RWPE2 (cell line): Measurements from ENCODE around the gene SLC2A5.

ENCODE experiments used
- ATAC-seq: fragments of 200-7000 bp; cut with Tn5 transposase; 3 replicates; pipeline ENCODE4 v1.9.1; 2021; ENCODE audit warnings: low read depth
- DNase-seq: peaks from one replicate; pipeline ENCODE4 v3.0.0-alpha.2; 2020; ENCODE audit warnings: low spot score
- H3K27ac ChIP-seq: fragments of 450-650 bp; 2 replicates; pipeline ENCODE4 v1.5.1; 2017; ENCODE audit warnings: mild to moderate bottlenecking; ENCODE audit not compliant: poor library complexity, severe bottlenecking
- H3K27me3 ChIP-seq: fragments of 250-450 bp; sonication (Bioruptor Pico); 2 replicates; pipeline ENCODE4 v1.5.1; 2021; ENCODE audit warnings: mild to moderate bottlenecking, moderate library complexity; ENCODE audit not compliant: insufficient read depth, poor library complexity, severe bottlenecking
- H3K36me3 ChIP-seq: fragments of 250-450 bp; sonication (Bioruptor Pico); 2 replicates; pipeline ENCODE4 v1.5.1; 2020; ENCODE audit warnings: low read depth, mild to moderate bottlenecking, moderate library complexity
- H3K4me1 ChIP-seq: fragments of 250-450 bp; sonication (Bioruptor Pico); 2 replicates; pipeline ENCODE4 v1.5.1; 2021; ENCODE audit warnings: mild to moderate bottlenecking, moderate library complexity; ENCODE audit not compliant: insufficient read depth, poor library complexity, severe bottlenecking
- H3K4me3 ChIP-seq: fragments of 250-450 bp; sonication (Bioruptor Pico); 2 replicates; pipeline ENCODE4 v1.5.1; 2021; ENCODE audit warnings: mild to moderate bottlenecking, moderate library complexity; ENCODE audit not compliant: severe bottlenecking
- H3K9me3 ChIP-seq: fragments of 250-450 bp; sonication (Bioruptor Pico); 2 replicates; pipeline ENCODE4 v1.5.1; 2021; ENCODE audit warnings: mild to moderate bottlenecking, moderate library complexity; ENCODE audit not compliant: severe bottlenecking
- CTCF ChIP-seq: fragments of 450-650 bp; IDR thresholded peaks from one replicate; pipeline ENCODE4 v1.5.1; 2017; ENCODE audit warnings: mild to moderate bottlenecking, moderate library complexity; ENCODE audit not compliant: poor library complexity, severe bottlenecking

The SLC2A5 gene

DNA sequence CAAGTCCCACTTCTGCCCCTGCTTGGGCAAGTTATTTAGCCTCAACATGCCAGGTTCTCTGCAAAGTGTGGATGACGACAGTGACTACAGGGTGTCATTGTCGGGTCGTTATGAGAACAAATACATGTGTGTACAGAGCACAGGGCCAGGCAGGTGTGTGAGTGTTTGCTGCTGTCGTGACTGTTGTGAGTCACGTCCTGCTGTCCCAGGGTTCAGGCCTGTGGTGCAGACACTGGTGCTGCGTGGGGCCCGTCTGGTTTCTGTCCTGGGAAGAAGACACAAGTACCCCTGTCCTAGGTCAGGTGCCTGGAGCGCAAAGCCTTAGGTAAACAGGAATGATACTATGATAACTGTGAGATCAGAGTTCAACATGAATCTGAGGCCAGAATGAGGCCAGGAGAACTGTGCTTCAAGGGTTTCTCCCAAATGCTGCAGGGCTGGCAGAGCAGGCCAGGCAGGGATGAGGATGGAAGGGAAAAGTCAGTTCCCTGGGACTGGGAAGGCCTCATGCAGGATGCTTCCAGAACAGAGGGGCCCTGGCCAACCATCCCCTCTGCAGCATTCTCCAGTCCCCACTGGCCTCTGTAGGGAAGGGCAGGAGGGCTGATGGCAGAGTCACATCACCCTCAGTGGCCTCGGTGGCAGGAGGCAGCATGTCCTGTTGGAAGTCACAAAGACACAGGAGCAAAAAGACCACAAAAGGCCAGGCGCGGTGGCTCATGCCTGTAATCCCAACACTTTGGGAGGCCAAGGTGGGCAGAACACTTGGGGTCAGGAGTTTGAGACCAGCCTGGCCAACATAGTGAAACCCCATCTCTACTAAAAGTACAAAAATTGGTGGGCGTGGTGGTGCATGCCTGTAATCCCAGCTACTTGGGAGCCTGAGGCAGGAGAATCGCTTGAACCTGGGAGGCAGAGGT, 43.8 kb upstream of the SLC2A5 start:
- Histone ChIP-seq H3K9me3 (no peaks in the 10 kb centered on the region), H3K36me3 (peaks cover 15% of the 10 kb centered on the region), H3K4me3 (no peak overlapping the region), H3K27me3 (no peaks in the 10 kb centered on the region), H3K27ac (peak overlapping the region; percentile 60), H3K4me1 (peaks cover 24% of the 10 kb centered on the region)
- DNase-seq (no peak), ATAC-seq (peak; percentile 17; the same call in 2 of the 3 replicates)
- TF ChIP-seq CTCF, result no peak

DNA sequence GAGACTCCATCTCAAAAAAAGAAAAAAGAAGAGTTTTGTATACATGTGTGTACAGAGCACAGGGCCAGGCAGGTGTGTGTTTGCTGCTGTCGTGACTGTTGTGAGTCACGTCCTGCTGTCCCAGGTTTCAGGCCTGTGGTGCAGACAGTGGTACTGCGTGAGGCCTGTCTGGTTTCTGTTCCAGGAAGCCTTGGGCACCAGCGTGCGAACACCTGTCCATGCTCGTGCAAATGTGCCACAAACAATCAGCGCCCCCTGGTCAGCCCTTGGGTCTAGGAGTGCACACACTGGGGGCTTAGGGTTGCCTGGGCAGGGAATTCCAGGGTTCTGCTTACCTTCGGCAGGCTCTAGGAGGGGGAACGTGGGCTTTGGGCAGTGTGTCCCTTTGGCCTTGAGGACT, 42.5 kb upstream of the SLC2A5 start:
- Histone ChIP-seq H3K27me3 (no peaks in the 10 kb centered on the region), H3K9me3 (no peaks in the 10 kb centered on the region), H3K36me3 (peaks cover 15% of the 10 kb centered on the region), H3K27ac (peak overlapping the region; percentile 60), H3K4me1 (peaks cover 24% of the 10 kb centered on the region), H3K4me3 (no peak overlapping the region)
- TF ChIP-seq CTCF, result no peak
- ATAC-seq (no peak), DNase-seq (no peak)

DNA sequence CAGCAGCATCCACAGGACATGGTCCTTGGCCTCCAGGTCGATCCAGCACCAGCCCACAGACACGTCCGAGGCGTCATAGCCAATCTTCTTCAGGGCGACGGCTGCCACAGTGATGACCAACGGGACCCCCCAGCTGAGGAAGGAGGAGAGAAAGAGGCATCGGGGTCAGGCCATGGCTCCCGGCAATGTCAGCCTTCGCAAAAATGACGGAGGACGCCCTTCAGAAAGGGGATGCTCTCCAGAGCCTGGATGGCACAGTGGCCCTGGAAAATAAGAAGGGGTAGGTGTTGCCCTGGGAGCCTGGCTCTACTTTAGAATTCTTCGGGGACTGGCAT, 41.9 kb upstream of the SLC2A5 start:
- DNase-seq, result no peak
- H3K27me3 ChIP-seq, result no peaks in the 10 kb centered on the region

GRCh38 chr1:9110669-9111356, 41.4 kb upstream of the SLC2A5 start:
- Histone ChIP-seq H3K27me3 (no peaks in the 10 kb centered on the region), H3K27ac (peak overlapping the region; percentile 60), H3K9me3 (no peaks in the 10 kb centered on the region), H3K4me1 (peaks cover 24% of the 10 kb centered on the region), H3K4me3 (no peak overlapping the region), H3K36me3 (peaks cover 15% of the 10 kb centered on the region)
- peak; percentile 77 for ATAC-seq
- DNase-seq, result peak; percentile 92
- TF ChIP-seq CTCF, result peak; percentile 94

More for the DNA sequence above, 41.9 kb upstream of the SLC2A5 start:
- Histone ChIP-seq H3K4me3 (no peak overlapping the region), H3K9me3 (no peaks in the 10 kb centered on the region), H3K4me1 (peaks cover 24% of the 10 kb centered on the region), H3K36me3 (peaks cover 15% of the 10 kb centered on the region), H3K27ac (peak overlapping the region; percentile 60)
- ATAC-seq, result no peak
- TF ChIP-seq CTCF, result no peak
